Measurements from ENCODE around the gene DRAXIN.

Gene DRAXIN, protein sequence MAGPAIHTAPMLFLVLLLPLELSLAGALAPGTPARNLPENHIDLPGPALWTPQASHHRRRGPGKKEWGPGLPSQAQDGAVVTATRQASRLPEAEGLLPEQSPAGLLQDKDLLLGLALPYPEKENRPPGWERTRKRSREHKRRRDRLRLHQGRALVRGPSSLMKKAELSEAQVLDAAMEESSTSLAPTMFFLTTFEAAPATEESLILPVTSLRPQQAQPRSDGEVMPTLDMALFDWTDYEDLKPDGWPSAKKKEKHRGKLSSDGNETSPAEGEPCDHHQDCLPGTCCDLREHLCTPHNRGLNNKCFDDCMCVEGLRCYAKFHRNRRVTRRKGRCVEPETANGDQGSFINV

DNA sequence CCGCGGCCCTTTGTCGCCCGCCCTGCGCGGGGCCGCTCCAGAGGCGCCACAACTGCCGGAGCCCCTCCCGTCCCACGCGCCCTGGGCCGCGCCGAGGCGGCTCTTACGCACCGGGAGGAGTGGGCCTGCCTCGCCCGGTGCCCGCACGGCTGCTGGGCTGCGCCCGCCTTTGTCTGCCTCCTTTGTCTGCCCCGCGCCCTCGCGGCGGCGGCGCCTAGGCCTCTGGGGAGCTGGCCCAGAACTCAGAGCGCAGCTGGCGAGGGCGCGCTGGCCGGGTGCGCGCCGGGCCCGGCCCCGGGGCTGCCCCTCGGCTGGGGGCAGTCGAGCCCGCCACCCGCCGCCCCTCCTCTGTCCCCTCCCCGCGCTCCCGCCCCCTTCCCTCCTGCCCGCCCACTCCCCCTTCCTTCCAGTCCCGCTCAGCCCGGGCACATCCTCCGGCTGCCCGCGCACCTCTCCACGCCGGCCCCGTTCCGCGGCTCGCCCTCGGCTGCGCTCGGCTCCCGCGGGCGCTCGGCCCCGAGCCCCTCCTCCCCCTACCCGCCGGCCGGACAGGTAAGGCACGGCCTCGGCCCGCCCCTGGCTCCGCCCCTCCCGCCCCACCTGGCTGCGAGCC is at the start of gene DRAXIN:
Gene DRAXIN (plus strand): TSS at position 409 of the 613 bp plus-strand sequence. CDS start 14,549 bp downstream, outside the sequence.
- DNase-seq: no peak

DNA sequence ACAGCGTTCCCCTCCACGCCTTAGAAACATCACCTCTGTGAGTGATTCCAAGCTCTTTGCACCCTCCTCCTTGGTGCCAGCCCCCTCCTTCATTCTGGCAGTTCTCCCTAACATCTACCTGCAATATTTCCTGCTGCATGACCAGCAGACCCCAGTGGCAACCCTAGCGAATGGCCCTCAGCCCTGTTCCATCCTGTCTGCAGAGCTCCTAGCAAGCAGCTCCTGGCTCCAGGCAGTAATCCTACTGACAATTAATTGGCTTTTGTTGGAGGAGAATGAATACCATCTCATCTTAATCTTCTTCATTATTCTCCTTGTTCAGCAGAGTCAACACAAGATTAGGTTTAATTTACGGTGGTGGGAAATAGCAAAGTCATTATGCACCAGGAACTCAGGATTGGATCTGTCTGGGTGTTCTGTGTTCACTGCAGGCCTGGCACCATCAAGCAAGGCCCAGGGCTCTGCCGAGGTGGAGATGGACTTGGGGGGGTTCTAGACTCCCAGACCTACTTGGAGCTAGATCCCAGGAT is 49.7 kb upstream of the DRAXIN start:
- no peak for DNase-seq

DNA sequence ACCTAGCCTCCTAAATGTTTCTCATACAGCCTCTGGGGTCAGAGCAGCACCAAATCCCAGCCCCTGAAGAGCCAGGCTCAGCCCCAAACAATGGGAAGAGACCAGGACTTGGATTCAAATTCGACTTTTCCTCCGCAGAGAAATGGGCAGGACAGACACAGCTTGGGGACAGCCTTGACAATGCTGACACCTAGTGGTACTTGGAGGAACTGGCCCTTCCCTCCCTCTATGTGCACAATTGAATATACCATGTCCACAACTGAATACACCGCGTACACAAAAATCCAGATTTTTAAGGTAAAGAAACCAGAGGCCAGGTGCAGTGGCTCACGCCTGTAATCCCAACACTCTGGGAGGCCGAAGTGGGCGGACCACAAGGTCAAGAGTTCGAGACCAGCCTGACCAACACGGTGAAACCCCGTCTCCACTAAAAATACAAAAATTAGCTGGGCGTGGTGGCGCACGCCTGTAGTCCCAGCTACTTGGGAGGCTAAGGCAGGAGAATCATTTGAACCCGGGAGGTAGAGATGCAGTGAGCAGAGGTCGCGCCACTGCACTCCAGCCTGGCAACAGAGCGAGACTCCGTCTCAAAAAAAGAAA is 49.0 kb upstream of the DRAXIN start:
- peak; percentile 62 for DNase-seq

GRCh38 chr1:11643782-11644181 is 47.7 kb upstream of the DRAXIN start:
- no peak for DNase-seq

DNA sequence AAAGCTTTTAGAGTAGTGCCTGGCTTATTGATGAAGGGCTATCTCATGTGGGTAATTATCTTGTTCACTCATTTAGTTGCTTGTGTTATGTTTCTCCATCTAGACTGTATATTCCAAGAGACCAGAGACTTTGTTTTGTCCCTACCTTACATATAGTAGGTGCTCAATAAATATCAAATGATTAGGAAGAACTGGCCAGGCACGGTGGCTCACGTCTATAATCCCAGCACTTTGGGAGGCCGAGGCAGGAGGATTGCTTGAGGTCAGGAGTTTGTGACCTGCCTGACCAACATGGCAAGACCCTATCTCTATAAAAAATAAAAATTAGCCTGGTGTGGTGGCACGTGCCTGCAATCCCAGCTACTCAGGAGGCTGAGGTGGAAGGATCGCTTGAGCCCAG is 46.2 kb upstream of the DRAXIN start:
- DNase-seq: no peak

DNA sequence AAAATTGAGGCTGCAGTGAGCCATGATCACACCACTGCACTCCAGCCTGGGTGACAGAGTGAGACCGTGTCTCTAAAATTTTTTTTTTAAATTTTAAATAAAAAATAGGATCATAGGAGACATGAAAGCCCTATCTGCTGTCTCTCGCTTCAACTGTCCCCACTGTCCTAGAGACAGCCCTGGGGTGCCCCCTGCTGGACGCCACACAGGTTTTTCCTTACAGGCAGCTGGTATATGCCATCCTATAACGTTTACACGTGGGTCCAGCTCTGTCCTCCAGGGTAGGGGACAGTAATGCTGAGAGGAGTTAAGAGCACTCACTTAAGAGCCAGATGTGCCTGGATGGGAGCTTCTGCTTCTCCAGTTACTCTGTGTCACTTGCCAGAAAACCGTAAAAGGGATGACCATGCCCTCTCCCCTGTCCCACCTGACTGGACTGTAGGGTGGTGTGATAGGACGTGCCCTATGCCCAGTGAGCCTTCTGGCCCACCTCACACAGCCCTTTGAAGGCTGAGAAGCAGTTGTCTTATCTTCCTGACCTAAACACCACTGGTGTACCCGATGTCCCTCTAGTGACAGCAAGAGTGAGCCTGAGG is 45.7 kb upstream of the DRAXIN start:
- peak; percentile 65 for DNase-seq

- DNase-seq: no peak
These were observed 45.2 kb upstream of the DRAXIN start for GRCh38 chr1:11646317-11646716.

- DNase-seq: no peak
These were observed 44.2 kb upstream of the DRAXIN start for GRCh38 chr1:11647333-11647732.

DNA sequence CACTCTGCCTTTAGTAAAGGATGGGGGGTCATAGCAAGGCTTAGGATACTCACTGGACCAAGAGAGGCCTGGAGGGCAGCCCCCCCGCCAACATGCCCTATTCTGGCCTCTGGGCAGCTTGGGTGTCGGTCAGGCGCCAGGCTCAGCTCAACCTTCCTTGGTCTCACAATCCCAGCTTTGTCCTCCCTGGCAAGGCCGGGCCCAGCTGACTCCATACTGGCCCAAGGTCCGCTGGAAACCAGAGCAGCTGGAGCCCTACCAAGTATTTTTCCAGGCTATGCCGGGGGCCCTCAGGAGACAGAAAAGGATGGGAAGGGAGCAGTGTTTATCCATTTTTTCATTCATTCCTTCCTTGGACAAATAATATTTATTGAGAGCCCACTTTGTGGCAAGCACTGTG is 43.5 kb upstream of the DRAXIN start:
- DNase-seq: no peak

DNA sequence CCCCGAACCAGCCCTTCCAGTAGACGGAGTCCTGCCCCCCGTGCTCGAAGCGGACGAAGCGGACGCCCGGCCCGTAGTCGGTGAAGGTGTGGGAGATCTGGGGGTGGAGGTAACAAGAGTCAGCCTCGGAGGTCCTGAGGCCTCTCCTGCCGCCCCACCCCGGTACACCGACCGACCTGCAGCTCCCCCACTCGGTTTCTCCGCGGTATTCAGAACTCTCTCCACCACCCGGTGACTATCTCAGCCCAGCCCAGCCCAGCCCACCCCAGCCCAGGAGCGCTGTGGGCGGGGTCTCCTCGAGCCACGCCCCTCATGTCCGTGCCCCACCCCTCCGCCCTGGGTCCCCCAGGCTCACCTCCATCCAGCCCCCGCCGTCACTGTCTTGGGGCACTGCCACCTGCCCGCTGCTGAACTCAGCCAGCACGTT is 42.8 kb upstream of the DRAXIN start:
- DNase-seq: no peak

DNA sequence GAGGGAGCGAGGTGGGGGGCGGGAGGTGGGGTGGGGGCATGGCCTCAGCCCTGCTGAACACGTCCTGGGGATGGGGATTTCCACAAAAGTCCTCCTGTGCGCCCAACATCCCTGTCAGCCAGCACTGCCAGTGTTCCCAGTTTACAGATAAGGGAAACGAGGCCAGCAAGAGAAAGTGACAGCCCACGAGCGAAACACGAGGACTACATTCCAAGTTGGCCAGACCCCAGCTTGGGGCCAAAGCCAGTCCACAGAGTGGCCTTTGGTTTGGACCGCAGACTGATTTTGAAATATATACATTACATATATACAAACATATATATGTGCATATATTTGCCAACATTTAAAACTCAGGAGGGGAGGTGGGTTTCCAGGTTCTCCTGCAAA is 42.3 kb upstream of the DRAXIN start:
- DNase-seq: no peak

DNA sequence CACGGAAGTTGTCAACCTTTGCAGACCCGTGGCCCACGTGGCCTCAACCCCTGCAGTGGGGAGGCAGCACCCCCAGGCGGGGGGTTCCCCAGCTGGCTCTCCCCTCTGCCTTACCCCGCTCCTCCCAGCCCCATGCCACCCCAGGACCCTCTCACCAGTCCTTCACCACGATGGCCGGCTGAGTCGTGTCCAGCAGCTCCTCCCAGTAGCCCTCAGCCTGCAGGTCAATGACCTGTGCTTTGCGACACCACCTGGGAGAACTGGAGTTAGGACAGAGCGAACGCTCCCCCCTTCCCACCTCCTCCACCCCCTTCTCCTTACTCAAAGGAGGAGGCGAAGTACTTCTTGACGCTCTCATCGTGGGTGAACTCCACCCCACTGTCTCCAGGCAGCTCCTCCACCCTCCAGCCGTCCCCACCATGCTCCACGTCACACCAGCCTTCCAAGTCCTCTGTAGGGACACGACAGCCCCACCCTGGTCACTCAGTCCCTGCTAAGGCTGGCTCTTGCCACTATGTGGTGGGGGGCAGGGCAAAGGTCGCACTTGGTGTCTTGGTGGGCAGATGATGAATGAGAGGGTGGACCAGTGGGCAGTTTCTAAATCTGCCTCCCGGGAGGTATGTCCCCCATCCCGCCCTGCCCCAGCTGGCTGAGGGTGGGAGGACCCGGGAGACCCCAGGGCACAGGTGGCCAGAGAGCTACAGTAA is 41.7 kb upstream of the DRAXIN start:
- no peak for DNase-seq

GRCh38 chr1:11650331-11650991 is 41.0 kb upstream of the DRAXIN start:
- no peak for DNase-seq

DNA sequence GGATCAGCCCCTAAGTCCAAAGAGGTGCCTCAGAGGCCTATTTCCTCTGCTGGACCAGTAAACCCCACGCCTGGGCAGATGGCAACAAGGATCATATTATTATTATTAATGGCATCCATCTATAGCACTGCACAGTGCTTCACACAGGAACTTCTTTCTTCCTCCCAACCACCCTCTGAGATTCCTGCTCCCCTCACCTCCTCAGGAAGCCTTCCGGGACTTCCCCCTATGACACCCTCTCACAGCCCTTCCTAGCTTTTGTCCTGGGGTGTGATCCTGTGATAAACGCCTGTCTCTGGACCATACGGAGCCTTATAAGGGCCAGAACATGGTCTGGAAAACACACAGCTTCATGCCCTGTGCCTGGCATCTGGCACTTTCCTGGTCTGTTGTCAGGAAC is 40.5 kb upstream of the DRAXIN start:
- DNase-seq: no peak

GRCh38 chr1:11652203-11652780 is 39.2 kb upstream of the DRAXIN start:
- DNase-seq: no peak

- no peak for DNase-seq
These were observed 38.2 kb upstream of the DRAXIN start for GRCh38 chr1:11653101-11653860.

DNA sequence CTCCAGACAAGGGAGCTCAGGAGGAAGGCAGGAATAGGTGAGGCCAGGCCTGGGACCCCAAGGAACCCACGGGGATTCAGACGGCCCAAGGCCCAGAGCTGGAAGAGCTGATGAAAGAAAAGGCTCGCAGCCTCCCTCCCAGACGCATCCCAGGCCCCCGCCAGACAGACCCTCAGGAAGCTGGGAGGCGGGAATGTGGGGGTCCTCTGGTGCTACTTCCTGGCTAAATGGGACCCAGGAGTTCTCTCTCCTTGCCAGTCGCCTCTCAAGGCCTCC is 37.7 kb upstream of the DRAXIN start:
- no peak for DNase-seq

DNA sequence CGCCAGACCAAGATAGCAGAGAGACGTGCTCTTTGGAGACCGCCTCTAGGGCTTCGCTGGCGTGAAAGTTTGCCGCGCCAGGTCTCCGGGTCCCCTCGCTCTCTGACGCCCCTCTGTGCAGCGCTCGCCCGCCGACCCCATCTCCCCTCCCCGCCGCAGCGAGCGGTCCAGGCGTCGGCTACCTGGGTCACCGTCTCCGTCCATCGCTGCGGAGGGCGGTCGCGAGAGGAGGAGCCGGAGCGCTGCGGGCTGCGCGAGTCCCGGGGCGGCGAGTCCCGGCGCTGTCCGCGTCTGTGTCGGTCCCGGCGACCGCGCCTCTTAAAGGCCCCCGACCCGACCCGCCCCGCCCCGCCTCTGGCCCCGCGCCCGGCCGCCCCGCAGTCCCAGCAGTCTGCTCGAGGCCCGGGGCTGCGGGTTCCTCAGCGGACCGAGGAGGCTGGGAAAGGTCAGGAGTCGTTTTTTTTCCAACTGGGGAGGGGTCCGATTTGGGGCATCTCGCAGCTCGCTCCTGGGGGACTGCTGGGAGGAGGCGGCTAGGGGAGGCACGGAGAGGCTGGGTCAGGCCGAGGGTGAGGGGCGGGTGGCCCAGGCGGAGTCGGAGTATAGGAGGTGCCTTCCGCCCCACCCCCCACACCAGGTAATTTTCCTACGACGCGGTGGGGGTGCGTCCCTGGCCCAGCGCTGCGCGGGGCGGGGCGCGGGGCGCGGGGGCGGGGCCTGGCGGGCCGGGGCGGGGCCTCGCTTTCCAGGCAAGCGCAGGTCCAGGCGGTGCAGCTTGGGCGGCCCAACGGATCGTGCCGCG is 37.2 kb upstream of the DRAXIN start, which contains the start of the genes FBXO2 and FBXO44:
Gene FBXO2 (minus strand): TSS at position 293 of the 802 bp plus-strand sequence. CDS start 89 bp downstream, at position 204.
Gene FBXO44 (plus strand): TSS at position 741 of the 802 bp plus-strand sequence. CDS start 959 bp downstream, outside the sequence.
- DNase-seq: no peak

- no peak for DNase-seq
These were observed 36.3 kb upstream of the DRAXIN start for GRCh38 chr1:11654939-11655808.
